DND-41 (cell line): ENCODE data around the gene ACTR3C.

Source experiments
- CTCF ChIP-seq: IDR thresholded peaks from 2 replicates; pipeline ENCODE4 v1.5.1; 2012; ENCODE audit warnings: borderline replicate concordance, low read length, moderate library complexity, mild to moderate bottlenecking; ENCODE audit not compliant: poor library complexity, severe bottlenecking; ENCODE audit errors: extremely low read depth
- EZH2 ChIP-seq: IDR thresholded peaks from 3 replicates; pipeline ENCODE4 v1.6.1; 2012; ENCODE audit warnings: borderline replicate concordance, low read depth, mild to moderate bottlenecking, moderate library complexity, low read length, inconsistent platforms; ENCODE audit not compliant: severe bottlenecking

DNA sequence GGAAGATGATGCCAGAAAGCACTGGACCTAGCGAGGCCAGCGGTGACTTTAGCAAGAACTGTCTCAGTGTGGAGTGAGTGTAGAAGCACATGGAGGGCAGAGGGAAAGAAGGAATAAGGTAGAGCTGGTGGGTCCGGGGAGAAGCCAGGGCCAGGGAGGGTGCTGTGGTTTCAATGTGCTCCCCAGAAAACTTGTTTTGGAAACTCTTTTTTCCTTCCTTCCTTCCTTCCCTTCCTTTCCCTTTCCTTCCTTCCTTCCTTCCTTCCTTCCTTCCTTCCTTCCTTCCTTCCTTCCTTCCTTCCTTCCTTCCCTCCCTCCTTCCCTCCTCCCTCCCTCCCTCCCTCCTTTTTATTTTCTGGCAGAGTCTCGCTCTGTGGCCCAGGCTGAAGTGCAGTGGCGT lies 23.6 kb upstream of the ACTR3C start:
- TF ChIP-seq CTCF = no peak
- TF ChIP-seq EZH2 = no peak
